AG04449 (cell line): ENCODE data around the gene EXOC1L.
"Not testable (repeated sequence)": the region's sequence is repeated elsewhere in the genome, so short reads cannot be mapped to it uniquely, and the experiment has no call there.

Source experiments
- CTCF ChIA-PET: fragments of 350-600 bp; formaldehyde crosslinking; extraction: SDS; loops from one replicate; lab custom pipeline; 2021; ENCODE audit warnings: antibody characterized with exemption; lab: Yijun Ruan, JAX
- POLR2A ChIA-PET: fragments of 400-600, 350-600 bp; formaldehyde crosslinking; extraction: SDS; loops from one replicate; lab custom pipeline; 2020; ENCODE audit warnings: antibody characterized with exemption, inconsistent platforms; lab: Yijun Ruan, JAX
- DNase-seq: peaks from one replicate; pipeline ENCODE4 v3.0.0-alpha.2; 2010; ENCODE audit warnings: low read depth, low spot score
- H3K4me3 ChIP-seq: 2 replicates; pipeline ENCODE4 v1.5.1; 2011; ENCODE audit warnings: low read depth, mild to moderate bottlenecking, control low read depth, low read length
- TF ChIP-seq, protein P1 (sequence below): IDR thresholded peaks from one replicate; pipeline ENCODE4 v1.5.1; 2011; ENCODE audit warnings: mild to moderate bottlenecking, moderate library complexity, low read length, control low read depth, inconsistent platforms; ENCODE audit not compliant: insufficient read depth; ENCODE audit errors: missing control alignments

Gene EXOC1L

DNA sequence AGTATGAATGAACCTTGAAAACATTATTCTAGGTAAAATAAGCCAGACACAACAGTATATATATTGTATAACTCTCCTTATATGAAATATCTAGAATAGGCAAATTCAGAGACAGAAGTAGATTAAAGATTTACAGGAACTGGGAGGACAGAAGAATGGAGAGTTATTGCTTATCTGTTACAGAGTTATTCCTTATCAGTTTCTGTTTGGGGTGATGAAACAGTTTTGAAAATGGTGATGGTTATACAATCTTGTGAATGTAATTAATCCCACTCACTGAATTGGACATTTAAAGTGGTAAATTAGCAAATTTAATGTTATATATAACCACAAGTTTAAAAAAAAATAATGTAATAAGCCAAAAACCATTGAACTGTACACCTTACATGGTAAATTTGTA is 19.4 kb downstream of the EXOC1L start:
- TF ChIP-seq, protein P1, sequence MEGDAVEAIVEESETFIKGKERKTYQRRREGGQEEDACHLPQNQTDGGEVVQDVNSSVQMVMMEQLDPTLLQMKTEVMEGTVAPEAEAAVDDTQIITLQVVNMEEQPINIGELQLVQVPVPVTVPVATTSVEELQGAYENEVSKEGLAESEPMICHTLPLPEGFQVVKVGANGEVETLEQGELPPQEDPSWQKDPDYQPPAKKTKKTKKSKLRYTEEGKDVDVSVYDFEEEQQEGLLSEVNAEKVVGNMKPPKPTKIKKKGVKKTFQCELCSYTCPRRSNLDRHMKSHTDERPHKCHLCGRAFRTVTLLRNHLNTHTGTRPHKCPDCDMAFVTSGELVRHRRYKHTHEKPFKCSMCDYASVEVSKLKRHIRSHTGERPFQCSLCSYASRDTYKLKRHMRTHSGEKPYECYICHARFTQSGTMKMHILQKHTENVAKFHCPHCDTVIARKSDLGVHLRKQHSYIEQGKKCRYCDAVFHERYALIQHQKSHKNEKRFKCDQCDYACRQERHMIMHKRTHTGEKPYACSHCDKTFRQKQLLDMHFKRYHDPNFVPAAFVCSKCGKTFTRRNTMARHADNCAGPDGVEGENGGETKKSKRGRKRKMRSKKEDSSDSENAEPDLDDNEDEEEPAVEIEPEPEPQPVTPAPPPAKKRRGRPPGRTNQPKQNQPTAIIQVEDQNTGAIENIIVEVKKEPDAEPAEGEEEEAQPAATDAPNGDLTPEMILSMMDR: no peak
- no peak overlapping the region for H3K4me3 ChIP-seq
- CTCF ChIA-PET: no interaction called here
- POLR2A ChIA-PET: no interaction called here
- DNase-seq: no peak

DNA sequence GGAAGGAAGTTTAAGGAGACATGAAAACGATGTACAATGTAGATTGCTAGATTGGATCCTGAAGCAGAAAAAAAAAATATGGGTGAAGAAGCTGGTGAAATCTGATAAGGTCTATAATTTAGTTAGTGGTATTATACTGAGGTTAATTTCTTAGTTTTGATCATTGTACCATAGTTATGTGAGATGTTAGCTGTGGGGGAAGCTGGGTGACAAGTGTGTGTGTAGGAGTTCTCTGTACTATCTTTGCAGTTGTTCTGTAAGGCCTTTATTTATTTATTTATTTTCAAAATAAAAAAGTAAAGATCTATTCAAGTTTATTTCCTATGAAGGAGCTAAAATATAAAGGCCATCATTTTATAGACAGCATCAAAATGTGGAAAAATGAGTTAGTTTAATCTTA is 21.4 kb downstream of the EXOC1L start:
- no peak overlapping the region for H3K4me3 ChIP-seq
- TF ChIP-seq, protein P1: no peak
- POLR2A ChIA-PET: no interaction called here
- DNase-seq: no peak
- CTCF ChIA-PET: interaction anchor here (0.8 kb wide), 1 partner anchor 10 kb away, joined by 4 read pairs; no protein-coding TSS in a partner anchor

- H3K4me3 ChIP-seq, DNase-seq, POLR2A ChIA-PET: not testable (repeated sequence)
- CTCF ChIA-PET: interaction anchor here (0.8 kb wide), 1 partner anchor 10 kb away, joined by 4 read pairs; no protein-coding TSS in a partner anchor
Measured at GRCh38 chr4:55841373-55842239, 22.0 kb downstream of the EXOC1L start.

DNA sequence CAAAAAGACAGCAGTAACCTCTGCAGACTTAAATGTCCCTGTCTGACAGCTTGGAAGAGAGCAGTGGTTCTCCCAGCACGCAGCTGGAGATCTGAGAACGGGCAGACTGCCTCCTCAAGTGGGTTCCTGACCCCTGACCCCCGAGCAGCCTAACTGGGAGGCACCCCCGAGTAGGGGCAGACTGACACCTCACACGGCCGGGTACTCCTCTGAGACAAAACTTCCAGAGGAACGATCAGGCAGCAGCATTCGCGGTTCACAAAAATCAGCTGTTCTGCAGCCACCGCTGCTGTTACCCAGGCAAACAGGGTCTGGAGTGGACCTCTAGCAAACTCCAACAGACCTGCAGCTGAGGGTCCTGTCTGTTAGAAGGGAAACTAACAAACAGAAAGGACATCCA is 22.7 kb downstream of the EXOC1L start:
- DNase-seq, CTCF ChIA-PET, H3K4me3 ChIP-seq, POLR2A ChIA-PET: not testable (repeated sequence)

DNA sequence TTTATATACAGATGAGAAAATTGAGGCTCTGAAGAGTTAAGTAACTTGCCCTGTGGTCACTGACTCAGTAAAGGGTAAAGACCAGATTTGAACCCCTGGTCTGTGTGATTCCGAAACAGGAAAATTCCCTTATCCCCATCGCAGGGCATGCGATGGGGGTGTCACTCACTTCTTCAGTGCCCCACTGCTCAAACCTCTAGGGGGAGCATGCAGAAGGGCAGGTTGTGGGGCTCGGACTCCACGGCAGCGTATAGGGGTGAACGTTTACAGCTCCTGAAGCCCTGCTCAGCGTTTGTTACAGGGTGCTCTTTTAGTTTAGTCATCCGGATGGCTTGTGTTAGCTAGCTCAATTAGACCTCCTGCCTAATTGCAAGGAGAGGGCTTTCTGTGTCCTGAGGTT is 30.1 kb downstream of the EXOC1L start:
- no peak overlapping the region for H3K4me3 ChIP-seq
- POLR2A ChIA-PET: no interaction called here
- CTCF ChIA-PET: no interaction called here
- no peak for DNase-seq
- TF ChIP-seq, protein P1: no peak

- DNase-seq: no peak
- no peak overlapping the region for H3K4me3 ChIP-seq
- ChIA-PET POLR2A (no interaction called here), CTCF (interaction anchor here (0.9 to 1.0 kb wide), 2 partner anchors 11 to 13 kb away, joined by 3 to 4 read pairs; no protein-coding TSS in a partner anchor)
- TF ChIP-seq, protein P1: no peak
Measured at GRCh38 chr4:55851885-55852284, 32.3 kb downstream of the EXOC1L start.

DNA sequence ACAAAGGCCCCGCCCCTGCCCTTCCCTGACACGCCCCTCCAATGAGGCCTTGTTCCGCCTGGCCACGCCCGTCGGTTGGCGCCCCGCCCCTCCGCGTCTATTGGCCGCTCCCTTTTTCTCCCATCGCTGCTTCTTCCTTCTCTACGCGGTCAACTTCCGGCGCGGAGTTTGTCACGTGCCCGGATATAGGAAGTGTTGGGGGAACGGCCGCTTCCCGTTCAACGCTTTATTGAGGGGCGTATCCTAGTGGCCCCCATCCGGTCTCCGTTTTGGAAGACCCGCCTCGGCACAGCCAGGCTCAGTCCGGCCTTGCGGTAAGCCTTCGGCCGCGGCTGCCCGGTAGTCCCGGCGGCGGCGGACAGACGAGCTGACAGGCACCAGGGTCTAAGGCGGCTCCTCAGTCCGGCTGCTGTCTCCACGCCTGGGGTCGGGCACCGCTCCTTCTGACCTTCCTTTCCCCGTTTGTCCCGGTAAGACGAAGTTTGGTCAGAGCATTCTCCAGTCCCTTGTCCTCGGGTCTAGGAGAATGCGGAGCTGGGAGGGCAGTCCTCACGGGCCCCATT is 34.0 kb downstream of the EXOC1L start, which contains the start of gene EXOC1:
Gene EXOC1 (plus strand): TSS at position 165 of the 563 bp plus-strand sequence. CDS start 4,676 bp downstream, outside the sequence.
- ChIA-PET CTCF (interaction anchor here (1.6 to 3.3 kb wide), 3 partner anchors 11 to 14 kb away, joined by 6 to 16 read pairs (median 11); no protein-coding TSS in a partner anchor), POLR2A (no interaction called here)
- TF ChIP-seq, protein P1: no peak
- H3K4me3 ChIP-seq: peak within 1 kb of the TSS; percentile 90
- peak; percentile 69 for DNase-seq
